PC-9 (cell line): ENCODE measurements around the gene ARHGAP24. TPM values are rescaled to one million over a fixed set of nuclear protein-coding genes. Genes with fewer than 3 reads are reported as not detected.
"Not testable (repeated sequence)": the region's sequence is repeated elsewhere in the genome, so short reads cannot be mapped to it uniquely, and the experiment has no call there.

Source experiments
- BruUV-seq: library from RNA; stranded (reverse); fragments of 400-500 nt; replicated peaks from 2 replicates; lab custom pipeline; 2021; lab: Mats Ljungman, UMichigan
- CTCF ChIA-PET: fragments of 300-600 bp; sonication (Branson Sonifier 250); formaldehyde crosslinking; loops from one replicate; lab custom pipeline; 2022; ENCODE audit warnings: antibody characterized with exemption; lab: Charles Lee
- POLR2A ChIA-PET: fragments of 300-600 bp; sonication (Branson Sonifier 250); formaldehyde crosslinking; loops from one replicate; lab custom pipeline; 2022; ENCODE audit warnings: antibody characterized with exemption; ENCODE audit not compliant: unreplicated experiment; lab: Charles Lee
- DNase-seq, 2 experiments: peaks; one replicate each; pipeline versions ENCODE4 v3.0.0 to v3.0.0-alpha.2; 2015 to 2022; ENCODE audit warnings: mixed read lengths in 1 of 2
- H2AFZ ChIP-seq: fragments of 200-600 bp; sonication (generic); 2 replicates; pipeline ENCODE4 v1.8.1; 2017; ENCODE audit warnings: antibody characterized with exemption
- H3F3A ChIP-seq: fragments of 200-600 bp; sonication (generic); 2 replicates; pipeline ENCODE4 v1.8.1; 2017; ENCODE audit warnings: antibody characterized with exemption, mild to moderate bottlenecking, low read depth; ENCODE audit not compliant: insufficient read depth
- H3K27ac ChIP-seq: fragments of 200-600 bp; sonication (generic); 2 replicates; pipeline ENCODE4 v1.6.1; 2016; ENCODE audit warnings: mixed run types
- H3K27me3 ChIP-seq: fragments of 200-600 bp; sonication (generic); 2 replicates; pipeline ENCODE4 v1.6.1; 2016; ENCODE audit warnings: low read depth, mixed run types; ENCODE audit not compliant: insufficient read depth
- H3K36me3 ChIP-seq: fragments of 200-600 bp; sonication (generic); 2 replicates; pipeline ENCODE4 v1.6.1; 2016; ENCODE audit warnings: low read depth, mixed run types
- H3K4me1 ChIP-seq: fragments of 200-600 bp; sonication (generic); replicated peaks from 2 replicates; pipeline ENCODE4 v1.6.1; 2016; ENCODE audit warnings: mixed run types; ENCODE audit not compliant: insufficient read depth
- H3K4me2 ChIP-seq: fragments of 200-600 bp; sonication (generic); 2 replicates; pipeline ENCODE4 v1.6.1; 2017; ENCODE audit warnings: mixed run types
- H3K4me3 ChIP-seq: fragments of 200-600 bp; sonication (generic); 2 replicates; pipeline ENCODE4 v1.6.1; 2016; ENCODE audit warnings: mixed run types
- H3K79me2 ChIP-seq: fragments of 200-600 bp; sonication (generic); 2 replicates; pipeline ENCODE4 v1.6.1; 2017; ENCODE audit warnings: low read depth, mixed run types
- H3K9me2 ChIP-seq: fragments of 200-600 bp; sonication (generic); 2 replicates; pipeline ENCODE4 v1.8.1; 2017; ENCODE audit warnings: mild to moderate bottlenecking; ENCODE audit not compliant: insufficient read depth
- H3K9me3 ChIP-seq: fragments of 200-600 bp; sonication (generic); 2 replicates; pipeline ENCODE4 v1.8.1; 2016; ENCODE audit warnings: low read depth; ENCODE audit not compliant: insufficient read depth
- H4K20me1 ChIP-seq: fragments of 200-600 bp; sonication (generic); 2 replicates; pipeline ENCODE4 v1.8.1; 2017; ENCODE audit not compliant: insufficient read depth
- EZH2 ChIP-seq: fragments of 200-600 bp; sonication (generic); IDR thresholded peaks from 2 replicates; pipeline ENCODE4 v1.8.0; 2017; ENCODE audit warnings: antibody characterized with exemption, low read depth
- intact Hi-C: fragments of 100-400 bp; cut with micrococcal nuclease; formaldehyde crosslinking; loops from one replicate; pipeline ENCODE4 v1.10.0; 2022; ENCODE audit not compliant: unreplicated experiment
- total RNA-seq: library from RNA; stranded (reverse); gene quantifications from 2 replicates; pipeline ENCODE4 v1.2.3, GENCODE V29; 2021
- TF ChIP-seq, protein P1 (sequence below): fragments of 200-600 bp; sonication (generic); conservative IDR thresholded peaks from 2 replicates; pipeline ENCODE4 v1.6.1; 2017; ENCODE audit warnings: mixed run types, antibody characterized with exemption, mild to moderate bottlenecking, moderate library complexity

Gene ARHGAP24
- total RNA-seq, 1 experiment from 2014 or later, result 2.2 TPM

DNA sequence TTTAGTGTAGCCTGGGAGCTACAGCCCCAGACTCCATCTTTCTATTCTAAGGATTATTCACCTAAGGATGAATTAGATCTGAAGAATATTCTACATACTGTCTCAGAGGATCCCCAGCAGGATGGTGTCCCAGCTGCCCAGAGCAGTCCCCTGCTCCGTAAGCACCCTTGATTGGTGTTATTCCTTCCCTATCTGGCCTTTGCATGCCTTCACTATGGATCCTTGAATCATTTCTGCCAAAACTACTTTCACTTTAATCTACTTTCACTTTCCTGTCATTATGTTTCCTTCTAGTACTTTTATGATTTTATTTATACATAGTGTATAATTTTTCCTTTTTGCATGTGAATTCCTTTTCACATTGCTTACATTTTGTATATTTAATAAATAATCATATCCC lies 39.2 kb downstream of the ARHGAP24 start:
- ChIA-PET CTCF (no interaction called here), POLR2A (no interaction called here)
- Histone ChIP-seq H3K79me2 (no peaks in the 10 kb centered on the region), H3K27me3 (no peaks in the 10 kb centered on the region), H3K36me3 (no peaks in the 10 kb centered on the region), H3K4me3 (no peak overlapping the region), H3K4me1 (no peaks in the 10 kb centered on the region), H4K20me1 (no peaks in the 10 kb centered on the region), H3K9me3 (no peaks in the 10 kb centered on the region), H3K9me2 (no peaks in the 10 kb centered on the region), H3K4me2 (no peak overlapping the region), H3F3A (no peaks in the 10 kb centered on the region), H3K27ac (no peak overlapping the region), H2AFZ (no peak overlapping the region)
- intact Hi-C loops, result no loop called here
- TF ChIP-seq, protein P1, sequence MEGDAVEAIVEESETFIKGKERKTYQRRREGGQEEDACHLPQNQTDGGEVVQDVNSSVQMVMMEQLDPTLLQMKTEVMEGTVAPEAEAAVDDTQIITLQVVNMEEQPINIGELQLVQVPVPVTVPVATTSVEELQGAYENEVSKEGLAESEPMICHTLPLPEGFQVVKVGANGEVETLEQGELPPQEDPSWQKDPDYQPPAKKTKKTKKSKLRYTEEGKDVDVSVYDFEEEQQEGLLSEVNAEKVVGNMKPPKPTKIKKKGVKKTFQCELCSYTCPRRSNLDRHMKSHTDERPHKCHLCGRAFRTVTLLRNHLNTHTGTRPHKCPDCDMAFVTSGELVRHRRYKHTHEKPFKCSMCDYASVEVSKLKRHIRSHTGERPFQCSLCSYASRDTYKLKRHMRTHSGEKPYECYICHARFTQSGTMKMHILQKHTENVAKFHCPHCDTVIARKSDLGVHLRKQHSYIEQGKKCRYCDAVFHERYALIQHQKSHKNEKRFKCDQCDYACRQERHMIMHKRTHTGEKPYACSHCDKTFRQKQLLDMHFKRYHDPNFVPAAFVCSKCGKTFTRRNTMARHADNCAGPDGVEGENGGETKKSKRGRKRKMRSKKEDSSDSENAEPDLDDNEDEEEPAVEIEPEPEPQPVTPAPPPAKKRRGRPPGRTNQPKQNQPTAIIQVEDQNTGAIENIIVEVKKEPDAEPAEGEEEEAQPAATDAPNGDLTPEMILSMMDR, result no peak
- TF ChIP-seq EZH2, result no peak
- DNase-seq, result no peak
- no TSS peak for BruUV-seq

DNA sequence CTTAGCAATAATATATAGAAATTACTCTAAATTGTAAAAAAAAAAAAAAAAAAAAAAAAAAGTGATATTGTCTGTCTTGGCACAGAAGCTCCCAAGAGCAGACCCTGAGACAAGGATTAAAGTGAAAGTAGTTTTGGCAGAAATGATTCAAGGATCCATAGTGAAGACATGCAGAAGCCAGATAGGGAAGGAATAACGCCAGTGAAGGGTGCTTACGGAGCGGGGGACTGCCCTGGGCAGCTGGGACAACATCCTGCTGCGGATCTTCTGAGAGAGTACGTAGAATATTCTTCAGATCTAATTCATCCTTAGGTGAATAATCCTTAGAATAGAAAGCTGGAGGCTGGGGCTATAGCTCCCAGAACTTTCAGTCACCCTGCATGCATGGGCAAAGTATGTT lies 39.8 kb downstream of the ARHGAP24 start:
- intact Hi-C loops, result no loop called here
- no peaks in the 10 kb centered on the region for H3K4me1 ChIP-seq
- BruUV-seq, result no TSS peak
- H2AFZ ChIP-seq, result no peak overlapping the region
- H4K20me1 ChIP-seq, result no peaks in the 10 kb centered on the region
- H3K79me2 ChIP-seq, result no peaks in the 10 kb centered on the region
- no peak overlapping the region for H3K4me3 ChIP-seq
- no peak for DNase-seq
- no peaks in the 10 kb centered on the region for H3F3A ChIP-seq
- no peak overlapping the region for H3K4me2 ChIP-seq
- no peaks in the 10 kb centered on the region for H3K27me3 ChIP-seq
- ChIA-PET CTCF (no interaction called here), POLR2A (no interaction called here)
- TF ChIP-seq EZH2, result no peak
- TF ChIP-seq, protein P1, result no peak
- H3K27ac ChIP-seq, result no peak overlapping the region
- no peaks in the 10 kb centered on the region for H3K9me2 ChIP-seq
- H3K36me3 ChIP-seq, result no peaks in the 10 kb centered on the region
- no peaks in the 10 kb centered on the region for H3K9me3 ChIP-seq

DNA sequence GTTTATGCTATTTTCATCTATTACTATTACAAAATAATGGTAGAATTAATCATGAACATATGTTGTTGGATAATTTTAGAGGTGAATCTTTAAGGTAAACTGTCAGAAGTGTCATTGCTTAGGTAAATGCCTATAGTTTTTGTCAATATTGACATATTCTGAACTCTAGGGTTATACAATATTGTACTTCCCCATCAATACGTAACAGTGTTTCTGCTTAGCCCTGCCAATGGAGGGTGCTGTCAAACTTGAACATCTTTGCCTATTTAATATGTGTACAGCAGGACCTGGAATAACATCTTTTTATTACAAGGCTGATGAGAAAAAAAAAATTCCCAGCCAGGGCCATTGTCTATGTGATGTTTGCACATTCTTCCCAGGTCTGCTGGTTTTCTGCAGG lies 40.8 kb downstream of the ARHGAP24 start:
- Histone ChIP-seq H3K4me3 (no peak overlapping the region), H3K4me1 (no peaks in the 10 kb centered on the region), H3K4me2 (no peak overlapping the region), H3F3A (no peaks in the 10 kb centered on the region), H3K9me2 (no peaks in the 10 kb centered on the region), H3K79me2 (no peaks in the 10 kb centered on the region), H3K9me3 (no peaks in the 10 kb centered on the region), H2AFZ (no peak overlapping the region), H3K36me3 (no peaks in the 10 kb centered on the region), H3K27me3 (no peaks in the 10 kb centered on the region), H4K20me1 (no peaks in the 10 kb centered on the region), H3K27ac (no peak overlapping the region)
- ChIA-PET POLR2A (no interaction called here), CTCF (no interaction called here)
- intact Hi-C loops, result no loop called here
- no TSS peak for BruUV-seq
- no peak for TF ChIP-seq EZH2
- TF ChIP-seq, protein P1, result no peak
- no peak for DNase-seq

DNA sequence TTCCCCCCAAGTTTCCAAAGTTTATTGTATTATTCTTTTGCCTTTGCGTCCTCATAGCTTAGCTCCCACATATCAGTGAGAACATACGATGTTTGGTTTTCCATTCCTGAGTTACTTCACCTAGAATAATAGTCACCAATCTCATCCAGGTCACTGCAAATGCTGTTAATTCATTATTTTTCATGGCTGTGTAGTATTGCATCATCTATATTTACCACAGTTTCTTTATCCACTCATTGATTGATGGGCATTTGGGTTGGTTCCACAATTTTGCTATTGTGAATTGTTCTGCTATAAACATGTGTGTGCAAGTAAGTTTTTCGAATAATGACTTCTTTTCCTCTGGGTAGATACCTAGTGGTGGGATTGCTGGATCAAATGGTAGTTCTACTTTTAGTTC lies 43.6 kb downstream of the ARHGAP24 start:
- H3K27me3 ChIP-seq, POLR2A ChIA-PET: not testable (repeated sequence)

More for the DNA sequence above, 43.6 kb downstream of the ARHGAP24 start:
- H3K36me3 ChIP-seq, H3F3A ChIP-seq, BruUV-seq, CTCF ChIA-PET, H3K79me2 ChIP-seq, H3K9me2 ChIP-seq, H3K9me3 ChIP-seq, H3K4me1 ChIP-seq, H4K20me1 ChIP-seq, H3K4me2 ChIP-seq, H2AFZ ChIP-seq, H3K4me3 ChIP-seq, DNase-seq, intact Hi-C loops, H3K27ac ChIP-seq: not testable (repeated sequence)
